GM19023 (cell line): Measurements from ENCODE around the gene ENAM.
"Not testable (repeated sequence)": the region's sequence is repeated elsewhere in the genome, so short reads cannot be mapped to it uniquely, and the experiment has no call there.

ENCODE experiments used
- ATAC-seq: cut with Tn5 transposase; IDR thresholded peaks from one replicate; pipeline ENCODE4 v1.9.1; 2021; ENCODE audit warnings: mild to moderate bottlenecking, moderate library complexity; ENCODE audit not compliant: unreplicated experiment

Gene ENAM

GRCh38 chr4:70674191-70674590 is 45.6 kb downstream of the ENAM start:
- ATAC-seq = no peak

GRCh38 chr4:70674731-70675130 is 46.2 kb downstream of the ENAM start:
- no peak for ATAC-seq

- ATAC-seq = no peak
Observed at GRCh38 chr4:70676554-70677090, 48.1 kb downstream of the ENAM start.

GRCh38 chr4:70678383-70678999 is 49.9 kb downstream of the ENAM start:
- ATAC-seq = peak; percentile 75

GRCh38 chr4:70680934-70681333 is 52.4 kb downstream of the ENAM start:
- no peak for ATAC-seq

GRCh38 chr4:70681704-70682103 is 53.2 kb downstream of the ENAM start:
- ATAC-seq = no peak

GRCh38 chr4:70682142-70682541 is 53.6 kb downstream of the ENAM start:
- ATAC-seq = not testable (repeated sequence)

- no peak for ATAC-seq
Observed at GRCh38 chr4:70687392-70687791, 58.8 kb downstream of the ENAM start.

- ATAC-seq = peak; percentile 94
Observed at GRCh38 chr4:70687821-70688794, 59.6 kb downstream of the ENAM start, which contains the start of gene UTP3. UTP3 (plus strand) TSS chr4:70688532; CDS start chr4:70688678, 146 bp downstream.

- ATAC-seq = peak; percentile 3
Observed at GRCh38 chr4:70688795-70689231, 60.3 kb downstream of the ENAM start.

- no peak for ATAC-seq
Observed at GRCh38 chr4:70691661-70692060, 63.1 kb downstream of the ENAM start.

GRCh38 chr4:70694633-70695032 is 66.1 kb downstream of the ENAM start:
- ATAC-seq = not testable (repeated sequence)
